ENCODE data around the gene GZMM. TPM values are rescaled to one million over a fixed set of nuclear protein-coding genes. Genes with fewer than 3 reads are reported as not detected.

GZMM gene
- total and polyA plus RNA-seq, 2 of the 13 experiments (the other 11 are each of a cell fraction or from before 2014, with no cell fraction given) = 0.07 TPM; not detected in 1

DNA sequence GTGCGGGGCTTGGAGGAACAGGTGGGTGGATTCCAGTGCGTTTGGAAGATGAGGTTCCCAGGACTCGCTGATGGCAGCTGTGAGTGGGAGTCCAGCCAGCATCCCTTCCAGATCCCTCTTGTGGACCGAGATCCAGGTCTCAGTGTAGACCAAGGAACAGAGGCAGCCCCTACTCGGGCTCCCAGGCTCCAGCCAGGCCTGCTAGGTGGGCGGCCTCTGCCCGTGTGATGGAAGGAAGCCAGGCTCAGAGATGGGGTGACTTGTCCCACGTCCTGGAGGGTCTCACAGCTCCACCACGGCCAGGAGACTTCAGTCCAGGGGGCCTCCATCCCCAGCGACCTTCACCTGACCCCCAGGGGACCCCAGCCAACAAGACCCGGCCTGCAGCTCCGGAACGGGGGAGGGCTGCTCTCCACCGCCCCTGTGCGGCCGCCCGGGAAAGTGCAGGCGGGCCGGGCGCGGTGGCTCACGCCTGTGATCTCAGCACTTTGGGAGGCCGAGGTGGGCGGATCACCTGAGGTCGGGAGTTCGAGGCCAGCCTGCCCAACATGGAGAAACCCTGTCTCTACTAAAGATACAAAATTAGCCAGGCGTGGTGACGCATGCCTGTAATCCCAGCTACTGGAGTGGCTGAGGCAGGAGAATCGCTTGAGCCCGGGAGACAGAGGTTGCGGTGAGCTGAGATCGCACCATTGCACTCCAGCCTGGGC is 48.3 kb upstream of the GZMM start (continued):
- TF ChIP-seq, protein P1, sequence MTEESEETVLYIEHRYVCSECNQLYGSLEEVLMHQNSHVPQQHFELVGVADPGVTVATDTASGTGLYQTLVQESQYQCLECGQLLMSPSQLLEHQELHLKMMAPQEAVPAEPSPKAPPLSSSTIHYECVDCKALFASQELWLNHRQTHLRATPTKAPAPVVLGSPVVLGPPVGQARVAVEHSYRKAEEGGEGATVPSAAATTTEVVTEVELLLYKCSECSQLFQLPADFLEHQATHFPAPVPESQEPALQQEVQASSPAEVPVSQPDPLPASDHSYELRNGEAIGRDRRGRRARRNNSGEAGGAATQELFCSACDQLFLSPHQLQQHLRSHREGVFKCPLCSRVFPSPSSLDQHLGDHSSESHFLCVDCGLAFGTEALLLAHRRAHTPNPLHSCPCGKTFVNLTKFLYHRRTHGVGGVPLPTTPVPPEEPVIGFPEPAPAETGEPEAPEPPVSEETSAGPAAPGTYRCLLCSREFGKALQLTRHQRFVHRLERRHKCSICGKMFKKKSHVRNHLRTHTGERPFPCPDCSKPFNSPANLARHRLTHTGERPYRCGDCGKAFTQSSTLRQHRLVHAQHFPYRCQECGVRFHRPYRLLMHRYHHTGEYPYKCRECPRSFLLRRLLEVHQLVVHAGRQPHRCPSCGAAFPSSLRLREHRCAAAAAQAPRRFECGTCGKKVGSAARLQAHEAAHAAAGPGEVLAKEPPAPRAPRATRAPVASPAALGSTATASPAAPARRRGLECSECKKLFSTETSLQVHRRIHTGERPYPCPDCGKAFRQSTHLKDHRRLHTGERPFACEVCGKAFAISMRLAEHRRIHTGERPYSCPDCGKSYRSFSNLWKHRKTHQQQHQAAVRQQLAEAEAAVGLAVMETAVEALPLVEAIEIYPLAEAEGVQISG (CRISPR knock-in tag; IDR thresholded peaks at IDR 0.05) = peak; percentile 27; the same call in 1 of the 2 replicates
- TF ChIP-seq, protein P2, sequence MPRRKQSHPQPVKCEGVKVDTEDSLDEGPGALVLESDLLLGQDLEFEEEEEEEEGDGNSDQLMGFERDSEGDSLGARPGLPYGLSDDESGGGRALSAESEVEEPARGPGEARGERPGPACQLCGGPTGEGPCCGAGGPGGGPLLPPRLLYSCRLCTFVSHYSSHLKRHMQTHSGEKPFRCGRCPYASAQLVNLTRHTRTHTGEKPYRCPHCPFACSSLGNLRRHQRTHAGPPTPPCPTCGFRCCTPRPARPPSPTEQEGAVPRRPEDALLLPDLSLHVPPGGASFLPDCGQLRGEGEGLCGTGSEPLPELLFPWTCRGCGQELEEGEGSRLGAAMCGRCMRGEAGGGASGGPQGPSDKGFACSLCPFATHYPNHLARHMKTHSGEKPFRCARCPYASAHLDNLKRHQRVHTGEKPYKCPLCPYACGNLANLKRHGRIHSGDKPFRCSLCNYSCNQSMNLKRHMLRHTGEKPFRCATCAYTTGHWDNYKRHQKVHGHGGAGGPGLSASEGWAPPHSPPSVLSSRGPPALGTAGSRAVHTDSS (CRISPR knock-in tag; conservative IDR thresholded peaks at IDR 0.05) = no peak
- TF ChIP-seq ZNF510 (CRISPR knock-in tag; IDR thresholded peaks at IDR 0.05; ENCODE audit: low read depth) (no peak), NFYC (CRISPR knock-in tag; IDR thresholded peaks at IDR 0.05) (no peak), TBP (CRISPR knock-in tag; IDR thresholded peaks at IDR 0.05) (no peak), SMAD9 (CRISPR knock-in tag; IDR thresholded peaks at IDR 0.05) (no peak), XBP1 (CRISPR knock-in tag; IDR thresholded peaks at IDR 0.05) (no peak), MED8 (CRISPR knock-in tag; IDR thresholded peaks at IDR 0.05; ENCODE audit: insufficient replicate concordance) (no peak), MED13 (CRISPR knock-in tag; IDR thresholded peaks at IDR 0.05) (no peak), ZMYM2 (CRISPR knock-in tag; IDR thresholded peaks at IDR 0.05) (peak; percentile 98), RBAK (CRISPR knock-in tag; IDR thresholded peaks at IDR 0.05) (no peak), MTA1 (CRISPR knock-in tag; IDR thresholded peaks at IDR 0.05; ENCODE audit: borderline replicate concordance) (0 out of 2 replicates have a peak, but pooled peaks have one; percentile 17), CCDC6 (CRISPR knock-in tag; IDR thresholded peaks at IDR 0.05) (no peak), ZNF747 (CRISPR knock-in tag; IDR thresholded peaks at IDR 0.05; ENCODE audit: borderline replicate concordance) (no peak), NFATC3 (CRISPR knock-in tag; IDR thresholded peaks at IDR 0.05) (no peak), HDAC2 (CRISPR knock-in tag; IDR thresholded peaks at IDR 0.05) (0 out of 2 replicates have a peak, but pooled peaks have one; percentile 39), ZNF350 (CRISPR knock-in tag; IDR thresholded peaks at IDR 0.05; ENCODE audit: borderline replicate concordance, low read depth) (no peak), HNRNPH1 (optimal IDR thresholded peaks at IDR 0.05; ENCODE audit: low read depth, low read length) (no peak)
- TF ChIP-seq, protein P3, sequence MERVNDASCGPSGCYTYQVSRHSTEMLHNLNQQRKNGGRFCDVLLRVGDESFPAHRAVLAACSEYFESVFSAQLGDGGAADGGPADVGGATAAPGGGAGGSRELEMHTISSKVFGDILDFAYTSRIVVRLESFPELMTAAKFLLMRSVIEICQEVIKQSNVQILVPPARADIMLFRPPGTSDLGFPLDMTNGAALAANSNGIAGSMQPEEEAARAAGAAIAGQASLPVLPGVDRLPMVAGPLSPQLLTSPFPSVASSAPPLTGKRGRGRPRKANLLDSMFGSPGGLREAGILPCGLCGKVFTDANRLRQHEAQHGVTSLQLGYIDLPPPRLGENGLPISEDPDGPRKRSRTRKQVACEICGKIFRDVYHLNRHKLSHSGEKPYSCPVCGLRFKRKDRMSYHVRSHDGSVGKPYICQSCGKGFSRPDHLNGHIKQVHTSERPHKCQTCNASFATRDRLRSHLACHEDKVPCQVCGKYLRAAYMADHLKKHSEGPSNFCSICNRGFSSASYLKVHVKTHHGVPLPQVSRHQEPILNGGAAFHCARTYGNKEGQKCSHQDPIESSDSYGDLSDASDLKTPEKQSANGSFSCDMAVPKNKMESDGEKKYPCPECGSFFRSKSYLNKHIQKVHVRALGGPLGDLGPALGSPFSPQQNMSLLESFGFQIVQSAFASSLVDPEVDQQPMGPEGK (CRISPR knock-in tag; IDR thresholded peaks at IDR 0.05) = peak; percentile 33; the same call in 1 of the 2 replicates
- TF ChIP-seq, protein P4, sequence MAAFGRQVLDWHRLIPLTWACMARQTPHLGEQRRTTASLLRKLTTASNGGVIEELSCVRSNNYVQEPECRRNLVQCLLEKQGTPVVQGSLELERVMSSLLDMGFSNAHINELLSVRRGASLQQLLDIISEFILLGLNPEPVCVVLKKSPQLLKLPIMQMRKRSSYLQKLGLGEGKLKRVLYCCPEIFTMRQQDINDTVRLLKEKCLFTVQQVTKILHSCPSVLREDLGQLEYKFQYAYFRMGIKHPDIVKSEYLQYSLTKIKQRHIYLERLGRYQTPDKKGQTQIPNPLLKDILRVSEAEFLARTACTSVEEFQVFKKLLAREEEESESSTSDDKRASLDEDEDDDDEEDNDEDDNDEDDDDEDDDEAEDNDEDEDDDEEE (CRISPR knock-in tag; IDR thresholded peaks at IDR 0.05) = 0 out of 2 replicates have a peak, but pooled peaks have one; percentile 60
- TF ChIP-seq, protein P5, sequence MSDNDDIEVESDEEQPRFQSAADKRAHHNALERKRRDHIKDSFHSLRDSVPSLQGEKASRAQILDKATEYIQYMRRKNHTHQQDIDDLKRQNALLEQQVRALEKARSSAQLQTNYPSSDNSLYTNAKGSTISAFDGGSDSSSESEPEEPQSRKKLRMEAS (IDR thresholded peaks at IDR 0.05) = peak; percentile 34; the same call in 1 of the 2 replicates
- TF ChIP-seq, protein P6, sequence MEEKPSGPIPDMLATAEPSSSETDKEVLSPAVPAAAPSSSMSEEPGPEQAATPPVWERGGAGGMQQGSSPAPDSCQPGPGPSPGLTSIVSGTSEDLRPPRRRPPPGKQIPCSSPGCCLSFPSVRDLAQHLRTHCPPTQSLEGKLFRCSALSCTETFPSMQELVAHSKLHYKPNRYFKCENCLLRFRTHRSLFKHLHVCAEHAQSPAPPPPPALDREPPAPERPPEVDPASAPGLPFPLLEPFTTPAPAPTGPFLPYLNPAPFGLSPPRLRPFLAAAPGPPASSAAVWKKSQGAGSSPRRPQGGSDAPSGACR (CRISPR knock-in tag; IDR thresholded peaks at IDR 0.05) = no peak

Measured in HepG2 (cell line).